ENCODE results near the gene SERPINB6. TPM values are rescaled to one million over a fixed set of nuclear protein-coding genes. Genes with fewer than 3 reads are reported as not detected.
A peak's percentile ranks its signal among the peaks of the same experiment; 100 is the strongest.

Gene SERPINB6
- total RNA-seq, 2 donors from 2014 or later = 128 to 150 TPM

DNA sequence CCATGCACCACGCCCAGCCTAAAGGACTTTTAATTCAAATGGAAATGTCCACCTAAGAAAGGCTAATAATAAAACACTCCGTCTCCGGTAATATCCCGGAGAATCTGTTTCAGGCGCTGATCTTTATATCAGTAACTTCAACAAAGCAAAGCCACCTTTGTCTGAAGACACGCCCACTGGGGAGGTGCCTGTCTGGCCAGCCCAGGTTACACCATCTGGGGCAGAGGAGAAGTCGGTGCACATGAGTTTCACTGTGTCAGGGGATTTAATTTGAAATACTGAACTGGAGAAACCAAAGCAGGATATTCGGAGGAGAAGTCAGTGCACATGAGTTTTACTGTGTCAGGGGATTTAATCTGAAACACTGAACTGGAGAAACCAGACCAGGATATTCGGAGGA is 9.4 kb downstream of the SERPINB6 start:
- no peak overlapping the region for H3K27ac Mint-ChIP-seq
- H3K4me1 ChIP-seq (ENCODE audit: control insufficient read depth, insufficient read depth, low read length) = peaks cover 11% of the 10 kb centered on the region
- TF ChIP-seq, protein P1, sequence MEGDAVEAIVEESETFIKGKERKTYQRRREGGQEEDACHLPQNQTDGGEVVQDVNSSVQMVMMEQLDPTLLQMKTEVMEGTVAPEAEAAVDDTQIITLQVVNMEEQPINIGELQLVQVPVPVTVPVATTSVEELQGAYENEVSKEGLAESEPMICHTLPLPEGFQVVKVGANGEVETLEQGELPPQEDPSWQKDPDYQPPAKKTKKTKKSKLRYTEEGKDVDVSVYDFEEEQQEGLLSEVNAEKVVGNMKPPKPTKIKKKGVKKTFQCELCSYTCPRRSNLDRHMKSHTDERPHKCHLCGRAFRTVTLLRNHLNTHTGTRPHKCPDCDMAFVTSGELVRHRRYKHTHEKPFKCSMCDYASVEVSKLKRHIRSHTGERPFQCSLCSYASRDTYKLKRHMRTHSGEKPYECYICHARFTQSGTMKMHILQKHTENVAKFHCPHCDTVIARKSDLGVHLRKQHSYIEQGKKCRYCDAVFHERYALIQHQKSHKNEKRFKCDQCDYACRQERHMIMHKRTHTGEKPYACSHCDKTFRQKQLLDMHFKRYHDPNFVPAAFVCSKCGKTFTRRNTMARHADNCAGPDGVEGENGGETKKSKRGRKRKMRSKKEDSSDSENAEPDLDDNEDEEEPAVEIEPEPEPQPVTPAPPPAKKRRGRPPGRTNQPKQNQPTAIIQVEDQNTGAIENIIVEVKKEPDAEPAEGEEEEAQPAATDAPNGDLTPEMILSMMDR (conservative IDR thresholded peaks at IDR 0.05) = no peak
- H3K36me3 Mint-ChIP-seq (ENCODE audit: low read depth) = peaks cover 19% of the 10 kb centered on the region
- H3K4me1 Mint-ChIP-seq = peaks cover 50% of the 10 kb centered on the region
- H3K4me3 ChIP-seq (ENCODE audit: low read length) = no peak overlapping the region
- no peak overlapping the region for H3K27ac ChIP-seq (ENCODE audit: low read depth, low read length)
- H3K9me3 ChIP-seq (ENCODE audit: control insufficient read depth, low read length) = no peaks in the 10 kb centered on the region
- WGBS, 2 experiments (ENCODE audit: insufficient coverage in 1 of 2, insufficient read length in 1 of 2) = 87 to 90% methylated on average over 5 to 9 of the region's 9 CpGs
- H3K4me3 Mint-ChIP-seq = peak overlapping the region; percentile 18
- H3K27me3 ChIP-seq (ENCODE audit: control insufficient read depth, insufficient read depth, low read length, poor library complexity, severe bottlenecking) = no peaks in the 10 kb centered on the region
- no peaks in the 10 kb centered on the region for H3K9me3 Mint-ChIP-seq
- DNase-seq = peak; percentile 77
- H3K27me3 Mint-ChIP-seq (ENCODE audit: insufficient read depth) = no peaks in the 10 kb centered on the region
- H3K9ac ChIP-seq (ENCODE audit: extremely low read depth, low read length, poor library complexity, severe bottlenecking) = no peak overlapping the region
- H3K36me3 ChIP-seq (ENCODE audit: control insufficient read depth, insufficient read depth, low read length) = peaks cover 8% of the 10 kb centered on the region

- Mint-ChIP-seq H3K4me1 (peaks cover 45% of the 10 kb centered on the region), H3K4me3 (peak overlapping the region; percentile 18), H3K27me3 (ENCODE audit: insufficient read depth) (no peaks in the 10 kb centered on the region), H3K9me3 (no peaks in the 10 kb centered on the region), H3K36me3 (ENCODE audit: low read depth) (peaks cover 23% of the 10 kb centered on the region), H3K27ac (no peak overlapping the region)
- Histone ChIP-seq H3K4me3 (ENCODE audit: low read length) (no peak overlapping the region), H3K9ac (ENCODE audit: extremely low read depth, low read length, poor library complexity, severe bottlenecking) (no peak overlapping the region), H3K27me3 (ENCODE audit: control insufficient read depth, insufficient read depth, low read length, poor library complexity, severe bottlenecking) (no peaks in the 10 kb centered on the region), H3K27ac (ENCODE audit: low read depth, low read length) (no peak overlapping the region), H3K36me3 (ENCODE audit: control insufficient read depth, insufficient read depth, low read length) (peaks cover 8% of the 10 kb centered on the region), H3K4me1 (ENCODE audit: control insufficient read depth, insufficient read depth, low read length) (peaks cover 11% of the 10 kb centered on the region), H3K9me3 (ENCODE audit: control insufficient read depth, low read length) (no peaks in the 10 kb centered on the region)
- 90 to 96% methylated on average over 7 of the region's 7 CpGs for WGBS, 2 experiments (ENCODE audit: insufficient coverage in 1 of 2, insufficient read length in 1 of 2)
- DNase-seq = no peak
- TF ChIP-seq, protein P1 (conservative IDR thresholded peaks at IDR 0.05) = peak; percentile 13
Observed at GRCh38 chr6:2961506-2961905, 9.9 kb downstream of the SERPINB6 start.

- Histone ChIP-seq H3K4me1 (ENCODE audit: control insufficient read depth, insufficient read depth, low read length) (peaks cover 11% of the 10 kb centered on the region), H3K27ac (ENCODE audit: low read depth, low read length) (no peak overlapping the region), H3K9me3 (ENCODE audit: control insufficient read depth, low read length) (no peaks in the 10 kb centered on the region), H3K4me3 (ENCODE audit: low read length) (no peak overlapping the region), H3K9ac (ENCODE audit: extremely low read depth, low read length, poor library complexity, severe bottlenecking) (no peak overlapping the region), H3K27me3 (ENCODE audit: control insufficient read depth, insufficient read depth, low read length, poor library complexity, severe bottlenecking) (no peaks in the 10 kb centered on the region), H3K36me3 (ENCODE audit: control insufficient read depth, insufficient read depth, low read length) (peaks cover 11% of the 10 kb centered on the region)
- 93 to 100% methylated on average over 1 to 4 of the region's 4 CpGs for WGBS, 2 experiments (ENCODE audit: insufficient coverage in 1 of 2, insufficient read length in 1 of 2)
- H3K27ac Mint-ChIP-seq = no peak overlapping the region
- H3K27me3 Mint-ChIP-seq (ENCODE audit: insufficient read depth) = no peaks in the 10 kb centered on the region
- H3K36me3 Mint-ChIP-seq (ENCODE audit: low read depth) = peaks cover 24% of the 10 kb centered on the region
- no peak for DNase-seq
- H3K4me1 Mint-ChIP-seq = peaks cover 39% of the 10 kb centered on the region
- no peaks in the 10 kb centered on the region for H3K9me3 Mint-ChIP-seq
- H3K4me3 Mint-ChIP-seq = no peak overlapping the region
- TF ChIP-seq, protein P1 (conservative IDR thresholded peaks at IDR 0.05) = no peak
Observed at GRCh38 chr6:2960935-2961334, 10.4 kb downstream of the SERPINB6 start.
